HCT116 (cell line): Measurements from ENCODE around the gene CTNNA2. TPM values are rescaled to one million over a fixed set of nuclear protein-coding genes. Genes with fewer than 3 reads are reported as not detected.

Experiments used
- ATAC-seq: fragments of 200-7000 bp; cut with Tn5 transposase; 2 replicates; pipeline ENCODE4 v1.9.1; 2020; ENCODE audit warnings: mild to moderate bottlenecking, moderate library complexity
- BruUV-seq: library from RNA; stranded (reverse); fragments of 400-500 nt; replicated peaks from 2 replicates; lab custom pipeline; 2021; lab: Mats Ljungman, UMichigan
- CTCF ChIA-PET: fragments of 300-600 bp; sonication (Branson Sonifier 250); formaldehyde crosslinking; loops from one replicate; lab custom pipeline; 2021; ENCODE audit warnings: antibody characterized with exemption; lab: Charles Lee
- POLR2A ChIA-PET: fragments of 300-600, 350-600 bp; sonication (Branson Sonifier 250); formaldehyde crosslinking; loops from one replicate; lab custom pipeline; 2021; ENCODE audit warnings: antibody characterized with exemption; lab: Charles Lee
- RAD21 ChIA-PET, 2 experiments: fragments of 300-600 bp; sonication (Branson Sonifier 250); formaldehyde crosslinking; loops; one replicate each; lab custom pipeline; 2023; ENCODE audit warnings: low total read pairs in 2 of 2; ENCODE audit not compliant: uncharacterized antibody in 2 of 2, unreplicated experiment in 2 of 2, low non-redundant PET in 1 of 2; lab: Charles Lee
- DNase-seq: peaks from one replicate; pipeline ENCODE4 v3.0.0-alpha.2; 2010; ENCODE audit warnings: low read depth, low spot score
- H2AFZ ChIP-seq: fragments of 200-600 bp; shearing (Covaris generic), sonication (generic); 2 replicates; pipeline ENCODE4 v1.6.1; 2017; ENCODE audit warnings: low read depth, mixed run types, mixed read lengths, antibody characterized with exemption, low read length; ENCODE audit not compliant: poor library complexity, severe bottlenecking
- H3K27ac ChIP-seq: 2 replicates; pipeline ENCODE4 v1.5.1; 2012; ENCODE audit warnings: low read depth, low read length
- H3K27me3 ChIP-seq: fragments of 200-600 bp; sonication (generic); 2 replicates; pipeline ENCODE4 v1.6.1; 2016; ENCODE audit warnings: mixed run types, low read length, mixed read lengths; ENCODE audit not compliant: insufficient read depth
- H3K36me3 ChIP-seq, 2 experiments: fragments of 200-500 bp in 1 of 2; fragments of 200-600 bp in 1 of 2; sonication (Bioruptor generic) in 1 of 2; sonication (generic) in 1 of 2; 2 replicates each; pipeline versions ENCODE4 v1.5.1 to v1.6.1; 2014 to 2016; ENCODE audit warnings: low read length in 2 of 2, inconsistent platforms in 1 of 2, mixed read lengths in 1 of 2, mixed run types in 1 of 2; ENCODE audit not compliant: insufficient read depth in 2 of 2, control insufficient read depth in 1 of 2
- H3K4me1 ChIP-seq, 2 experiments: fragments of 200-600 bp in 1 of 2; sonication (generic) in 1 of 2; 2 replicates each; pipeline versions ENCODE4 v1.5.1 to v1.6.1; 2012 to 2017; ENCODE audit warnings: low read length in 2 of 2, inconsistent platforms in 1 of 2, mild to moderate bottlenecking in 1 of 2, mixed read lengths in 1 of 2, mixed run types in 1 of 2, moderate library complexity in 1 of 2; ENCODE audit not compliant: insufficient read depth in 2 of 2, control insufficient read depth in 1 of 2
- H3K4me2 ChIP-seq: fragments of 200-600 bp; sonication (generic); 2 replicates; pipeline ENCODE4 v1.6.1; 2017; ENCODE audit warnings: mixed run types, low read length, mixed read lengths
- H3K4me3 ChIP-seq, 2 experiments: fragments of 200-600 bp in 1 of 2; sonication (generic) in 1 of 2; replicated peaks in 1 of 2; 2 replicates each; pipeline ENCODE4 v1.5.1; 2011 to 2016; ENCODE audit warnings: low read length in 2 of 2, control low read depth in 1 of 2, low read depth in 1 of 2, mild to moderate bottlenecking in 1 of 2, mixed read lengths in 1 of 2, mixed run types in 1 of 2
- H3K79me2 ChIP-seq: fragments of 200-600 bp; sonication (generic); 2 replicates; pipeline ENCODE4 v1.6.1; 2017; ENCODE audit warnings: mild to moderate bottlenecking, mixed run types, low read length, moderate library complexity, mixed read lengths; ENCODE audit not compliant: insufficient read depth
- H3K9ac ChIP-seq: fragments of 200-600 bp; sonication (generic); 2 replicates; pipeline ENCODE4 v1.6.1; 2016; ENCODE audit warnings: low read length, mixed read lengths
- H3K9me2 ChIP-seq: fragments of 200-600 bp; sonication (generic), shearing (Covaris generic); 2 replicates; pipeline ENCODE4 v1.6.1; 2017; ENCODE audit warnings: mixed run types, mild to moderate bottlenecking, moderate library complexity; ENCODE audit not compliant: insufficient read depth
- H3K9me3 ChIP-seq, 2 experiments: fragments of 200-500 bp in 1 of 2; fragments of 200-600 bp in 1 of 2; sonication (Bioruptor generic) in 1 of 2; sonication (generic) in 1 of 2; 2 replicates each; pipeline ENCODE4 v1.6.1; 2014 to 2017; ENCODE audit warnings: low read length in 2 of 2, mixed read lengths in 2 of 2, inconsistent platforms in 1 of 2, low read depth in 1 of 2, mild to moderate bottlenecking in 1 of 2, mixed run types in 1 of 2, moderate library complexity in 1 of 2; ENCODE audit not compliant: control insufficient read depth in 1 of 2, insufficient read depth in 1 of 2
- H4K20me1 ChIP-seq: fragments of 200-600 bp; sonication (generic), shearing (Covaris generic); 2 replicates; pipeline ENCODE4 v1.6.1; 2017; ENCODE audit warnings: mixed run types, mild to moderate bottlenecking, moderate library complexity; ENCODE audit not compliant: insufficient read depth
- CBX3 ChIP-seq: IDR thresholded peaks from 2 replicates; pipeline ENCODE4 v1.6.1; 2012; ENCODE audit warnings: low read depth
- CEBPB ChIP-seq: IDR thresholded peaks from 2 replicates; pipeline ENCODE4 v1.6.1; 2012; ENCODE audit warnings: low read depth
- EGR1 ChIP-seq: IDR thresholded peaks from 2 replicates; pipeline ENCODE4 v1.6.1; 2012; ENCODE audit warnings: low read depth
- ELF1 ChIP-seq: IDR thresholded peaks from 2 replicates; pipeline ENCODE4 v1.6.1; 2012; ENCODE audit warnings: low read depth, borderline replicate concordance
- EZH2 ChIP-seq: fragments of 200-600 bp; sonication (generic); IDR thresholded peaks from 2 replicates; pipeline ENCODE4 v1.6.1; 2017; ENCODE audit warnings: antibody characterized with exemption, mixed run types
- EZH2phosphoT487 ChIP-seq: fragments of 200-600 bp; IDR thresholded peaks from 2 replicates; pipeline ENCODE4 v1.6.1; 2018; ENCODE audit warnings: antibody characterized with exemption, borderline replicate concordance
- FOSL1 ChIP-seq: IDR thresholded peaks from 2 replicates; pipeline ENCODE4 v1.6.1; 2012; ENCODE audit warnings: low read depth
- JUND ChIP-seq: IDR thresholded peaks from 2 replicates; pipeline ENCODE4 v1.6.1; 2012
- POLR2AphosphoS5 ChIP-seq: IDR thresholded peaks from 2 replicates; pipeline ENCODE4 v1.6.1; 2011; ENCODE audit warnings: mild to moderate bottlenecking, low read depth, low read length, moderate library complexity
- RAD21 ChIP-seq: IDR thresholded peaks from 2 replicates; pipeline ENCODE4 v1.6.1; 2012; ENCODE audit warnings: low read depth, mild to moderate bottlenecking
- REST ChIP-seq: IDR thresholded peaks from 2 replicates; pipeline ENCODE4 v1.6.1; 2012; ENCODE audit warnings: low read depth
- SIN3A ChIP-seq: IDR thresholded peaks from 2 replicates; pipeline ENCODE4 v1.6.1; 2012; ENCODE audit warnings: low read depth
- SP1 ChIP-seq: IDR thresholded peaks from 2 replicates; pipeline ENCODE4 v1.6.1; 2012; ENCODE audit warnings: low read depth
- SRF ChIP-seq: IDR thresholded peaks from 2 replicates; pipeline ENCODE4 v1.6.1; 2012; ENCODE audit warnings: low read depth
- TCF7L2 ChIP-seq: IDR thresholded peaks from 2 replicates; pipeline ENCODE4 v1.7.0; 2011; ENCODE audit warnings: borderline replicate concordance, inconsistent platforms; ENCODE audit not compliant: insufficient read depth, insufficient read length; ENCODE audit errors: extremely low read depth
- ZBTB33 ChIP-seq: IDR thresholded peaks from 2 replicates; pipeline ENCODE4 v1.6.1; 2011; ENCODE audit warnings: mild to moderate bottlenecking, low read length, moderate library complexity; ENCODE audit not compliant: insufficient replicate concordance; ENCODE audit errors: extremely low read depth
- ZFX ChIP-seq: fragments of 450-650 bp; IDR thresholded peaks from 2 replicates; pipeline ENCODE4 v1.6.1; 2017
- intact Hi-C: fragments of 100-400 bp; cut with micrococcal nuclease; formaldehyde crosslinking; loops from 2 replicates; pipeline ENCODE4 v1.10.0; 2022
- total RNA-seq: library from RNA; stranded (reverse); gene quantifications from one replicate; pipeline ENCODE4 v1.2.1, GENCODE V29; 2021; ENCODE audit not compliant: unreplicated experiment

CTNNA2 gene
- total RNA-seq, 1 experiment from 2014 or later = not detected

DNA sequence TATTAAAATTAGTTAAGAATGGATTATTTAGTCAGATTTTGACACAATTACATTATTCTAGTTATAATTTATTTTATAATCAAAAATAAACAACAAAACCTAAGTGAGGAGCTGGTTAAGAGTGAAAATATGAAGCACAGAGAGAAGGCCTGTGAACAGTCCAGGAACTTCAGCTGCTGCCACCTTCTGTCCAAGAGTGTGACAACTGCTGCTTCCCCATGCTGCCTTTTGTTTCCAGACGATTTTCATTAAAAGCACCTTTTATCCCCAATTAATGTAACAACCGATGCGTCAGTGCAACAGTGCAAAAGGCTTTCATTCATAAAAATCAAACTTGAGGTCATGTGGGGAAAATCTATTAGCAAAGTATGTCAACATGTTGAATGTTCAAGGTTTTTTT, 363.6 kb downstream of the CTNNA2 start:
- ChIA-PET RAD21 (no interaction called here), POLR2A (no interaction called here), CTCF (no interaction called here)
- no peak overlapping the region for H2AFZ ChIP-seq
- no peak overlapping the region for H3K4me3 ChIP-seq
- no peak for ATAC-seq
- no peaks in the 10 kb centered on the region for H3K27me3 ChIP-seq
- H3K9me2 ChIP-seq = no peaks in the 10 kb centered on the region
- H3K9ac ChIP-seq = no peak overlapping the region
- no peak for DNase-seq
- H3K36me3 ChIP-seq = no peaks in the 10 kb centered on the region
- peaks cover 0 to 4% of the 10 kb centered on the region in 2 experiments; a peak in 1 of 4 replicates for H3K9me3 ChIP-seq
- H3K4me1 ChIP-seq = no peaks in the 10 kb centered on the region
- H3K79me2 ChIP-seq = no peaks in the 10 kb centered on the region
- no peak overlapping the region for H3K4me2 ChIP-seq
- intact Hi-C loops = no loop called here
- TF ChIP-seq JUND = no peak
- H3K27ac ChIP-seq = no peak overlapping the region
- H4K20me1 ChIP-seq = no peaks in the 10 kb centered on the region
- no TSS peak for BruUV-seq

GRCh38 chr2:79882548-79882947, 369.7 kb downstream of the CTNNA2 start:
- ChIA-PET POLR2A (no interaction called here), RAD21 (no interaction called here), CTCF (no interaction called here)
- H3K79me2 ChIP-seq = no peaks in the 10 kb centered on the region
- peaks cover 0 to 7% of the 10 kb centered on the region in 2 experiments; a peak in 2 of 4 replicates for H3K9me3 ChIP-seq
- BruUV-seq = no TSS peak
- no peaks in the 10 kb centered on the region for H4K20me1 ChIP-seq
- H3K27me3 ChIP-seq = no peaks in the 10 kb centered on the region
- no peaks in the 10 kb centered on the region for H3K36me3 ChIP-seq
- no peak overlapping the region for H3K9ac ChIP-seq
- H3K4me3 ChIP-seq = no peak overlapping the region
- DNase-seq (no peak), ATAC-seq (no peak)
- no peaks in the 10 kb centered on the region for H3K4me1 ChIP-seq
- no peak overlapping the region for H3K27ac ChIP-seq
- H3K4me2 ChIP-seq = no peak overlapping the region
- TF ChIP-seq SP1 (no peak), EGR1 (no peak), TCF7L2 (no peak), REST (no peak), CEBPB (no peak), EZH2phosphoT487 (no peak), EZH2 (no peak), SIN3A (no peak), CBX3 (no peak), POLR2AphosphoS5 (no peak), FOSL1 (no peak), ELF1 (no peak), ZFX (no peak), ZBTB33 (no peak), JUND (no peak), RAD21 (no peak), SRF (no peak)
- no peaks in the 10 kb centered on the region for H3K9me2 ChIP-seq
- intact Hi-C loops = no loop called here
- no peak overlapping the region for H2AFZ ChIP-seq
